WI38 (cell line): ENCODE measurements around the gene CCDC197.

Source experiments
- H3K4me3 ChIP-seq: 2 replicates; pipeline ENCODE4 v1.5.1; 2011; ENCODE audit warnings: low read depth, mild to moderate bottlenecking, control low read depth, low read length
- CTCF ChIP-seq: IDR thresholded peaks from 2 replicates; pipeline ENCODE4 v1.5.1; 2012; ENCODE audit warnings: low read depth, mild to moderate bottlenecking, control low read depth, low read length

CCDC197 gene

GRCh38 chr14:94001016-94001415, 3.9 kb downstream of the CCDC197 start:
- no peak for TF ChIP-seq CTCF
- H3K4me3 ChIP-seq = no peak overlapping the region

- no peak overlapping the region for H3K4me3 ChIP-seq
- TF ChIP-seq CTCF = peak; percentile 88
These were observed 4.6 kb downstream of the CCDC197 start for GRCh38 chr14:94001501-94002396.

GRCh38 chr14:94003397-94003796, 6.3 kb downstream of the CCDC197 start:
- TF ChIP-seq CTCF = no peak
- H3K4me3 ChIP-seq = no peak overlapping the region

GRCh38 chr14:94004015-94004414, 6.9 kb downstream of the CCDC197 start:
- TF ChIP-seq CTCF = no peak
- H3K4me3 ChIP-seq = no peak overlapping the region

GRCh38 chr14:94005324-94006073, 8.4 kb downstream of the CCDC197 start:
- H3K4me3 ChIP-seq = no peak overlapping the region
- TF ChIP-seq CTCF = peak; percentile 49; the same call in 1 of the 2 replicates

GRCh38 chr14:94008234-94008633, 11.1 kb downstream of the CCDC197 start:
- H3K4me3 ChIP-seq = no peak overlapping the region
- TF ChIP-seq CTCF = no peak

GRCh38 chr14:94009767-94010166, 12.7 kb downstream of the CCDC197 start:
- no peak overlapping the region for H3K4me3 ChIP-seq
- TF ChIP-seq CTCF = no peak
